Measurements from ENCODE around the gene RSU1. TPM values are rescaled to one million over a fixed set of nuclear protein-coding genes. Genes with fewer than 3 reads are reported as not detected.

The RSU1 gene
- total RNA-seq, 1 experiment from 2014 or later: 29.5 TPM

GRCh38 chr10:16820018-16820417 lies 2.8 kb upstream of the RSU1 start:
- intact Hi-C loops (cut with micrococcal nuclease): no loop called here
- no peaks in the 10 kb centered on the region for H3K9me2 ChIP-seq (ENCODE audit: insufficient read depth)
- no TSS peak for BruUV-seq (replicated peaks)
- H3K27ac ChIP-seq (ENCODE audit: low read depth, low read length): no peak overlapping the region
- ATAC-seq (no peak), DNase-seq (ENCODE audit: low read depth, low spot score) (no peak)
- no peak overlapping the region for H3K4me2 ChIP-seq (ENCODE audit: low read length)
- H3K27me3 ChIP-seq (ENCODE audit: insufficient read depth, low read length): no peaks in the 10 kb centered on the region
- TF ChIP-seq SIN3A (IDR thresholded peaks at IDR 0.05; ENCODE audit: low read depth): no peak
- no peak for TF ChIP-seq REST (IDR thresholded peaks at IDR 0.05; ENCODE audit: low read depth)
- TF ChIP-seq ZFX (IDR thresholded peaks at IDR 0.05): no peak
- no peak for TF ChIP-seq SP1 (IDR thresholded peaks at IDR 0.05; ENCODE audit: low read depth)
- no peak for TF ChIP-seq ELF1 (IDR thresholded peaks at IDR 0.05; ENCODE audit: borderline replicate concordance, low read depth)
- no peak for TF ChIP-seq ATF3 (IDR thresholded peaks at IDR 0.05)
- no peak for TF ChIP-seq ZNF274 (IDR thresholded peaks at IDR 0.05; ENCODE audit: low read depth, low read length)
- no peak for TF ChIP-seq MAX (IDR thresholded peaks at IDR 0.05)
- no peak for TF ChIP-seq CBX3 (IDR thresholded peaks at IDR 0.05; ENCODE audit: low read depth)
- no peak for TF ChIP-seq ZBTB33 (IDR thresholded peaks at IDR 0.05; ENCODE audit: extremely low read depth, insufficient replicate concordance, low read length)
- TF ChIP-seq RAD21 (IDR thresholded peaks at IDR 0.05; ENCODE audit: low read depth): no peak
- TF ChIP-seq EZH2phosphoT487 (IDR thresholded peaks at IDR 0.05; ENCODE audit: borderline replicate concordance): no peak
- peaks cover 3 to 18% of the 10 kb centered on the region in 2 experiments; a peak in 3 of 4 replicates for H3K4me1 ChIP-seq (ENCODE audit: control insufficient read depth in 1 of 2, insufficient read depth in 2 of 2, low read length in 2 of 2)
- H4K20me1 ChIP-seq (ENCODE audit: insufficient read depth): no peaks in the 10 kb centered on the region
- RAD21 ChIA-PET (ENCODE audit: low non-redundant PET in 1 of 2, low total read pairs in 2 of 2, uncharacterized antibody in 2 of 2, unreplicated experiment in 2 of 2): no interaction called here
- POLR2A ChIA-PET: no interaction called here
- CTCF ChIA-PET: no interaction called here
- no peak overlapping the region for H2AFZ ChIP-seq (ENCODE audit: low read depth, low read length, poor library complexity, severe bottlenecking)
- no peaks in the 10 kb centered on the region for H3K79me2 ChIP-seq (ENCODE audit: insufficient read depth, low read length)
- peaks cover 9 to 10% of the 10 kb centered on the region in 2 experiments; a peak in 2 of 4 replicates for H3K9me3 ChIP-seq (ENCODE audit: control insufficient read depth in 1 of 2, insufficient read depth in 1 of 2, low read depth in 1 of 2, low read length in 2 of 2)
- no peaks in the 10 kb centered on the region for H3K36me3 ChIP-seq (ENCODE audit: control insufficient read depth in 1 of 2, insufficient read depth in 2 of 2, low read length in 2 of 2)
- no peak overlapping the region for H3K4me3 ChIP-seq (replicated peaks in 1 of 2; ENCODE audit: low read depth in 1 of 2, low read length in 2 of 2)
- H3K9ac ChIP-seq (ENCODE audit: low read length): no peak overlapping the region
